Keratinocyte (primary cell): Measurements from ENCODE around the gene COPG1.
"Not testable (repeated sequence)": the region's sequence is repeated elsewhere in the genome, so short reads cannot be mapped to it uniquely, and the experiment has no call there.

Experiments used
- EZH2 ChIP-seq: IDR thresholded peaks from one replicate; pipeline ENCODE4 v1.6.1; 2012; ENCODE audit warnings: inconsistent platforms, mild to moderate bottlenecking, low read length, moderate library complexity
- TF ChIP-seq, protein P1 (sequence below), 3 experiments: IDR thresholded peaks in 1 of 3; conservative IDR thresholded peaks in 1 of 3; optimal IDR thresholded peaks in 1 of 3; 2 replicates in 2 of 3; 3 replicates in 1 of 3; pipeline versions ENCODE3 to v1.5.1; 2011; ENCODE audit warnings: low read length in 3 of 3, mild to moderate bottlenecking in 3 of 3, moderate library complexity in 2 of 3, control low read depth in 1 of 3, inconsistent platforms in 1 of 3; ENCODE audit not compliant: insufficient read depth in 2 of 3; ENCODE audit errors: extremely low read depth in 1 of 3

DNA sequence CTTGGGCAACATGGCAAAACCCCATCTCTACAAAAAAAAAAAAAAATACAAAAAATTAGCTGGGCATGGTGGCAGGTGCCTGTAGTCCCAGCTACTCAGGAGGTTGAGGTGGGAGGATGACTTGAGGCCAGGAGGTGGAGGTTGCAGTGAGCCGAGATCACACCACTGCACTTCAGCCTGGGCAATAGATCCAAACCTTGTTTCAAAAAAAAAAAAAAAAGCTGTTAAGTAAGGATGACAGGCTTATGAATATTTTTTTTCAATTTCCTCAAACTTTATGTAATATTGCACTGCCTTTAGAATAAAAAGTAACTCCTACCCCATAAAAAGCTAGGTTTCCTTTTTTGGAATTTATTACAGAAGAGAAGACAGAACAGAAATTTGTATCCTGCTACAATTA lies 25.0 kb upstream of the COPG1 start:
- TF ChIP-seq, protein P1, sequence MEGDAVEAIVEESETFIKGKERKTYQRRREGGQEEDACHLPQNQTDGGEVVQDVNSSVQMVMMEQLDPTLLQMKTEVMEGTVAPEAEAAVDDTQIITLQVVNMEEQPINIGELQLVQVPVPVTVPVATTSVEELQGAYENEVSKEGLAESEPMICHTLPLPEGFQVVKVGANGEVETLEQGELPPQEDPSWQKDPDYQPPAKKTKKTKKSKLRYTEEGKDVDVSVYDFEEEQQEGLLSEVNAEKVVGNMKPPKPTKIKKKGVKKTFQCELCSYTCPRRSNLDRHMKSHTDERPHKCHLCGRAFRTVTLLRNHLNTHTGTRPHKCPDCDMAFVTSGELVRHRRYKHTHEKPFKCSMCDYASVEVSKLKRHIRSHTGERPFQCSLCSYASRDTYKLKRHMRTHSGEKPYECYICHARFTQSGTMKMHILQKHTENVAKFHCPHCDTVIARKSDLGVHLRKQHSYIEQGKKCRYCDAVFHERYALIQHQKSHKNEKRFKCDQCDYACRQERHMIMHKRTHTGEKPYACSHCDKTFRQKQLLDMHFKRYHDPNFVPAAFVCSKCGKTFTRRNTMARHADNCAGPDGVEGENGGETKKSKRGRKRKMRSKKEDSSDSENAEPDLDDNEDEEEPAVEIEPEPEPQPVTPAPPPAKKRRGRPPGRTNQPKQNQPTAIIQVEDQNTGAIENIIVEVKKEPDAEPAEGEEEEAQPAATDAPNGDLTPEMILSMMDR (optimal IDR thresholded peaks at IDR 0.05 in 1 of 3, IDR thresholded peaks at IDR 0.05 in 1 of 3, conservative IDR thresholded peaks at IDR 0.05 in 1 of 3; ENCODE audit: extremely low read depth in 1 of 3, insufficient read depth in 2 of 3, low read length in 3 of 3), result not testable (repeated sequence)
- not testable (repeated sequence) for TF ChIP-seq EZH2
